IMR-90 (cell line): ENCODE data around the gene EXOC4. TPM values are rescaled to one million over a fixed set of nuclear protein-coding genes. Genes with fewer than 3 reads are reported as not detected.
A peak's percentile ranks its signal among the peaks of the same experiment; 100 is the strongest.

Experiments used
- ATAC-seq: fragments of 200-7000 bp; cut with Tn5 transposase; 2 replicates; pipeline ENCODE4 v1.9.1; 2020; ENCODE audit warnings: low read depth, mild to moderate bottlenecking, moderate library complexity
- BruUV-seq: library from RNA; stranded (reverse); fragments of 400-500 nt; replicated peaks from 2 replicates; lab custom pipeline; 2021; lab: Mats Ljungman, UMichigan
- CTCF ChIA-PET: fragments of 300-600 bp; formaldehyde crosslinking; extraction: SDS; loops from one replicate; lab custom pipeline; 2021; ENCODE audit warnings: antibody characterized with exemption; lab: Yijun Ruan, JAX
- POLR2A ChIA-PET: fragments of 300-600 bp; sonication (Branson Sonifier 250); formaldehyde crosslinking; loops from one replicate; lab custom pipeline; 2022; ENCODE audit warnings: antibody characterized with exemption; ENCODE audit not compliant: unreplicated experiment; lab: Charles Lee
- DNase-seq: peaks from one replicate; pipeline ENCODE4 v3.0.0; 2013
- H2AFZ ChIP-seq: replicated peaks from 2 replicates; pipeline ENCODE3; 2013; ENCODE audit warnings: low read length, mild to moderate bottlenecking; ENCODE audit not compliant: poor library complexity
- H2AK5ac ChIP-seq: 2 replicates; pipeline ENCODE4 v1.6.1; 2013; ENCODE audit warnings: low read depth, low read length, inconsistent platforms
- H2AK9ac ChIP-seq: replicated peaks from 2 replicates; pipeline ENCODE3; 2013; ENCODE audit warnings: mild to moderate bottlenecking, low read depth, low read length, moderate library complexity; ENCODE audit not compliant: poor library complexity
- H2BK120ac ChIP-seq: 2 replicates; pipeline ENCODE4 v1.6.1; 2013; ENCODE audit warnings: low read depth, low read length, inconsistent platforms
- H2BK15ac ChIP-seq: 3 replicates; pipeline ENCODE4 v1.6.1; 2013; ENCODE audit warnings: low read depth, low read length, inconsistent platforms
- H2BK20ac ChIP-seq: 2 replicates; pipeline ENCODE4 v1.6.1; 2013; ENCODE audit warnings: low read depth, mild to moderate bottlenecking, inconsistent platforms, low read length, moderate library complexity
- H2BK5ac ChIP-seq: 2 replicates; pipeline ENCODE4 v1.6.1; 2013; ENCODE audit warnings: mild to moderate bottlenecking, low read depth, low read length, inconsistent platforms; ENCODE audit not compliant: poor library complexity, severe bottlenecking
- H3K14ac ChIP-seq: replicated peaks from 2 replicates; pipeline ENCODE4 v1.6.1; 2013; ENCODE audit warnings: low read depth, low read length, inconsistent platforms
- H3K18ac ChIP-seq: 2 replicates; pipeline ENCODE4 v1.6.1; 2013; ENCODE audit warnings: low read depth, low read length, control low read depth
- H3K23ac ChIP-seq: 2 replicates; pipeline ENCODE4 v1.6.1; 2013; ENCODE audit warnings: low read depth, low read length, inconsistent platforms
- H3K27ac ChIP-seq: 2 replicates; pipeline ENCODE4 v1.5.1; 2013; ENCODE audit warnings: mild to moderate bottlenecking, control low read depth, low read length; ENCODE audit not compliant: insufficient read depth
- H3K27me3 ChIP-seq: 2 replicates; pipeline ENCODE4 v1.6.1; 2013; ENCODE audit warnings: low read length; ENCODE audit not compliant: control insufficient read depth, insufficient read depth
- H3K36me3 ChIP-seq: 2 replicates; pipeline ENCODE4 v1.6.1; 2013; ENCODE audit warnings: low read length, mixed read lengths; ENCODE audit not compliant: control insufficient read depth, insufficient read depth
- H3K4ac ChIP-seq: 2 replicates; pipeline ENCODE4 v1.6.1; 2013; ENCODE audit warnings: low read depth, low read length, inconsistent platforms
- H3K4me1 ChIP-seq: 2 replicates; pipeline ENCODE4 v1.6.1; 2013; ENCODE audit warnings: low read length, mixed read lengths; ENCODE audit not compliant: control insufficient read depth, insufficient read depth
- H3K4me2 ChIP-seq: 2 replicates; pipeline ENCODE4 v1.6.1; 2013; ENCODE audit warnings: low read depth, mild to moderate bottlenecking, control low read depth, low read length, moderate library complexity
- H3K4me3 ChIP-seq: 2 replicates; pipeline ENCODE4 v1.5.1; 2013; ENCODE audit warnings: low read depth, mild to moderate bottlenecking, control low read depth, low read length, moderate library complexity; ENCODE audit not compliant: insufficient read depth
- H3K56ac ChIP-seq: 2 replicates; pipeline ENCODE4 v1.6.1; 2013; ENCODE audit warnings: low read length, inconsistent platforms; ENCODE audit not compliant: insufficient read depth; ENCODE audit errors: extremely low read depth
- H3K79me1 ChIP-seq, 2 experiments: 2 replicates each; pipeline ENCODE4 v1.6.1; 2013; ENCODE audit warnings: low read length in 2 of 2, inconsistent platforms in 1 of 2, low read depth in 1 of 2
- H3K9ac ChIP-seq: 2 replicates; pipeline ENCODE4 v1.6.1; 2013; ENCODE audit warnings: low read depth, low read length, control low read depth
- H3K9me1 ChIP-seq: 2 replicates; pipeline ENCODE4 v1.6.1; 2013; ENCODE audit warnings: low read length, inconsistent platforms; ENCODE audit not compliant: insufficient read depth
- H3K9me3 ChIP-seq: 2 replicates; pipeline ENCODE4 v1.6.1; 2013; ENCODE audit warnings: low read length; ENCODE audit not compliant: control insufficient read depth, insufficient read depth
- H4K20me1 ChIP-seq: 2 replicates; pipeline ENCODE4 v1.6.1; 2013; ENCODE audit warnings: low read length, inconsistent platforms; ENCODE audit not compliant: insufficient read depth
- H4K5ac ChIP-seq: 2 replicates; pipeline ENCODE4 v1.6.1; 2013; ENCODE audit warnings: mild to moderate bottlenecking, low read depth, low read length, control low read depth
- H4K8ac ChIP-seq, 2 experiments: 2 replicates each; pipeline ENCODE4 v1.6.1; 2013; ENCODE audit warnings: low read depth in 2 of 2, low read length in 2 of 2, control low read depth in 1 of 2, inconsistent platforms in 1 of 2
- H4K91ac ChIP-seq: 2 replicates; pipeline ENCODE4 v1.6.1; 2013; ENCODE audit warnings: low read depth, low read length, inconsistent platforms; ENCODE audit not compliant: insufficient read depth
- BHLHE40 ChIP-seq: fragments of 150-350 bp; IDR thresholded peaks from 2 replicates; pipeline ENCODE4 v1.6.1; 2016; ENCODE audit warnings: mild to moderate bottlenecking, low read depth, low read length
- CEBPB ChIP-seq: IDR thresholded peaks from 2 replicates; pipeline ENCODE4 v1.6.1; 2012; ENCODE audit warnings: low read depth, low read length, improper control_type of control experiment
- CHD1 ChIP-seq: IDR thresholded peaks from 2 replicates; pipeline ENCODE4 v1.6.1; 2012; ENCODE audit warnings: low read depth, low read length, improper control_type of control experiment
- CTCF ChIP-seq: conservative IDR thresholded peaks from 2 replicates; pipeline ENCODE4 v1.5.1; 2012; ENCODE audit warnings: mild to moderate bottlenecking, low read depth, low read length, improper control_type of control experiment
- ELK1 ChIP-seq: fragments of 150-350 bp; IDR thresholded peaks from 2 replicates; pipeline ENCODE4 v1.6.1; 2016; ENCODE audit warnings: low read depth, mild to moderate bottlenecking, low read length, moderate library complexity, borderline replicate concordance
- FOS ChIP-seq: fragments of 150-350 bp; IDR thresholded peaks from 2 replicates; pipeline ENCODE4 v1.6.1; 2016; ENCODE audit warnings: low read depth, low read length
- MAFK ChIP-seq: IDR thresholded peaks from 2 replicates; pipeline ENCODE4 v1.6.1; 2012; ENCODE audit warnings: low read depth, low read length, improper control_type of control experiment
- MAZ ChIP-seq: IDR thresholded peaks from 2 replicates; pipeline ENCODE4 v1.6.1; 2012; ENCODE audit warnings: low read depth, mild to moderate bottlenecking, low read length, improper control_type of control experiment, moderate library complexity, borderline replicate concordance
- MXI1 ChIP-seq: IDR thresholded peaks from 2 replicates; pipeline ENCODE4 v1.6.1; 2012; ENCODE audit warnings: low read depth, mild to moderate bottlenecking, low read length, moderate library complexity, borderline replicate concordance
- NFE2L2 ChIP-seq: fragments of 150-350 bp; IDR thresholded peaks from 2 replicates; pipeline ENCODE4 v1.6.1; 2016; ENCODE audit warnings: low read depth, mild to moderate bottlenecking, low read length
- POLR2A ChIP-seq: IDR thresholded peaks from 2 replicates; pipeline ENCODE4 v1.6.1; 2012; ENCODE audit warnings: mild to moderate bottlenecking, low read depth, low read length
- RAD21 ChIP-seq: IDR thresholded peaks from 2 replicates; pipeline ENCODE4 v1.6.1; 2012; ENCODE audit warnings: low read length, improper control_type of control experiment
- RCOR1 ChIP-seq: IDR thresholded peaks from 2 replicates; pipeline ENCODE4 v1.6.1; 2012; ENCODE audit warnings: mild to moderate bottlenecking, low read length, improper control_type of control experiment; ENCODE audit not compliant: insufficient replicate concordance
- RFX5 ChIP-seq: IDR thresholded peaks from 2 replicates; pipeline ENCODE4 v1.8.0; 2012; ENCODE audit warnings: low read depth, mild to moderate bottlenecking, low read length, moderate library complexity
- SMC3 ChIP-seq: fragments of 150-350 bp; IDR thresholded peaks from 2 replicates; pipeline ENCODE4 v1.6.1; 2016; ENCODE audit warnings: low read depth, mild to moderate bottlenecking, antibody characterized with exemption, low read length, moderate library complexity
- USF2 ChIP-seq: fragments of 150-350 bp; IDR thresholded peaks from 2 replicates; pipeline ENCODE4 v1.6.1; 2017; ENCODE audit warnings: mild to moderate bottlenecking, antibody characterized with exemption, low read length, low read depth
- WGBS, 2 experiments: methylation state at CpG; one replicate each; pipeline versions ENCODE4 v1.1.5 to v1.1.7; 2013; ENCODE audit warnings: missing lambda C conversion rate in 2 of 2; ENCODE audit not compliant: insufficient read length in 1 of 2; ENCODE audit errors: extremely low coverage in 2 of 2; 5-methylcytosine and 5-hydroxymethylcytosine counted together
- dilution Hi-C: fragments of 300-500 bp; cut with HindIII; formaldehyde crosslinking; loops from one replicate; pipeline ENCODE4 v1.14.3; 2018; ENCODE audit warnings: low sequenced_read_pairs; ENCODE audit not compliant: unreplicated experiment
- in situ Hi-C: fragments of 300-500 bp; cut with MboI; formaldehyde crosslinking; loops from 3 replicates; pipeline ENCODE4 v1.14.3; 2019; ENCODE audit warnings: low sequenced_read_pairs, inconsistent platforms, mixed read lengths
- intact Hi-C: fragments of 100-400 bp; cut with micrococcal nuclease; formaldehyde crosslinking; loops from 2 replicates; pipeline ENCODE4 v1.10.0; 2022
- polyA plus RNA-seq, 3 experiments: library from polyadenylated mRNA; depleted of rRNA; stranded (reverse); fragments of >200 nt; gene quantifications; 2 replicates each; pipeline ENCODE4 v1.2.3, GENCODE V29; 2012; ENCODE audit warnings: low replicate concordance in 1 of 3
- total RNA-seq: library from RNA; depleted of rRNA; stranded (reverse); fragments of >200 nt; gene quantifications from 2 replicates; pipeline ENCODE4 v1.2.3, GENCODE V29; 2012

EXOC4 gene
- total and polyA plus RNA-seq, 2 of the 4 experiments (the other 2 are of a cell fraction): 25.4 to 94.6 TPM

GRCh38 chr7:133652547-133652946 is 399.7 kb downstream of the EXOC4 start:
- no peak overlapping the region for H2AK5ac ChIP-seq
- H3K56ac ChIP-seq: no peak overlapping the region
- ATAC-seq (no peak), DNase-seq (no peak)
- H4K20me1 ChIP-seq: no peaks in the 10 kb centered on the region; the same call in 1 of the 2 replicates
- peak overlapping the region; percentile 34; the same call in 1 of the 2 replicates for H3K18ac ChIP-seq
- H2BK120ac ChIP-seq: no peak overlapping the region
- no peak overlapping the region for H3K4me3 ChIP-seq
- no peak overlapping the region for H2BK15ac ChIP-seq
- peak overlapping the region; percentile 38; the same call in 1 of the 2 replicates for H4K5ac ChIP-seq
- no peak overlapping the region for H3K23ac ChIP-seq
- no peak overlapping the region for H2BK5ac ChIP-seq
- H3K9me3 ChIP-seq: no peaks in the 10 kb centered on the region
- no peak overlapping the region; the same call in 1 of the 2 replicates for H3K4ac ChIP-seq
- H3K4me1 ChIP-seq: peaks cover 2% of the 10 kb centered on the region
- in situ Hi-C loops: no loop called here
- H3K36me3 ChIP-seq: no peaks in the 10 kb centered on the region
- H2AFZ ChIP-seq: no peak overlapping the region
- no peak overlapping the region for H4K8ac ChIP-seq
- H3K27ac ChIP-seq: no peak overlapping the region
- no peak overlapping the region; the same call in 1 of the 2 replicates for H4K91ac ChIP-seq
- no peak overlapping the region for H3K4me2 ChIP-seq
- peaks cover 2% of the 10 kb centered on the region; the same call in 1 of the 2 replicates for H3K9me1 ChIP-seq
- no peak overlapping the region for H3K14ac ChIP-seq
- TF ChIP-seq SMC3 (no peak), NFE2L2 (no peak), MAFK (no peak), CHD1 (no peak), MXI1 (no peak), ELK1 (no peak), FOS (no peak), RAD21 (no peak), CTCF (no peak), CEBPB (no peak), RFX5 (no peak), MAZ (no peak), BHLHE40 (no peak), USF2 (no peak), POLR2A (no peak), RCOR1 (no peak)
- no TSS peak for BruUV-seq
- WGBS, 2 experiments: no CpG with 5 or more reads among the region's 3 CpGs
- dilution Hi-C loops: no loop called here
- ChIA-PET CTCF (no interaction called here), POLR2A (no interaction called here)
- H3K79me1 ChIP-seq: no peaks in the 10 kb centered on the region; a peak in 1 of 4 replicates
- intact Hi-C loops: loop anchor here (5.0 kb wide), 1 partner anchor 70 kb away; no protein-coding TSS in a partner anchor
- H3K27me3 ChIP-seq: no peaks in the 10 kb centered on the region
- no peak overlapping the region for H3K9ac ChIP-seq
- no peak overlapping the region for H2BK20ac ChIP-seq
- H2AK9ac ChIP-seq: no peak overlapping the region
